GM13977 (cell line): ENCODE measurements around the gene PSMD11.
A peak's percentile ranks its signal among the peaks of the same experiment; 100 is the strongest.
"Not testable (repeated sequence)": the region's sequence is repeated elsewhere in the genome, so short reads cannot be mapped to it uniquely, and the experiment has no call there.

Source experiments
- DNase-seq: peaks from one replicate; pipeline ENCODE4 v3.0.0; 2012; ENCODE audit warnings: low spot score
- in situ Hi-C: fragments of 300-500 bp; cut with MboI; formaldehyde crosslinking; loops from one replicate; pipeline ENCODE4 v1.12.0; 2022; ENCODE audit warnings: low sequenced_read_pairs, low pct_unique_long_range_greater_than_20kb, mixed read lengths, inconsistent platforms; ENCODE audit not compliant: unreplicated experiment
- TF ChIP-seq, protein P1 (sequence below): IDR thresholded peaks from 2 replicates; pipeline ENCODE4 v1.5.1; 2012; ENCODE audit warnings: mild to moderate bottlenecking, control low read depth; ENCODE audit not compliant: insufficient read depth; ENCODE audit errors: extremely low read depth, missing control alignments

PSMD11 gene

DNA sequence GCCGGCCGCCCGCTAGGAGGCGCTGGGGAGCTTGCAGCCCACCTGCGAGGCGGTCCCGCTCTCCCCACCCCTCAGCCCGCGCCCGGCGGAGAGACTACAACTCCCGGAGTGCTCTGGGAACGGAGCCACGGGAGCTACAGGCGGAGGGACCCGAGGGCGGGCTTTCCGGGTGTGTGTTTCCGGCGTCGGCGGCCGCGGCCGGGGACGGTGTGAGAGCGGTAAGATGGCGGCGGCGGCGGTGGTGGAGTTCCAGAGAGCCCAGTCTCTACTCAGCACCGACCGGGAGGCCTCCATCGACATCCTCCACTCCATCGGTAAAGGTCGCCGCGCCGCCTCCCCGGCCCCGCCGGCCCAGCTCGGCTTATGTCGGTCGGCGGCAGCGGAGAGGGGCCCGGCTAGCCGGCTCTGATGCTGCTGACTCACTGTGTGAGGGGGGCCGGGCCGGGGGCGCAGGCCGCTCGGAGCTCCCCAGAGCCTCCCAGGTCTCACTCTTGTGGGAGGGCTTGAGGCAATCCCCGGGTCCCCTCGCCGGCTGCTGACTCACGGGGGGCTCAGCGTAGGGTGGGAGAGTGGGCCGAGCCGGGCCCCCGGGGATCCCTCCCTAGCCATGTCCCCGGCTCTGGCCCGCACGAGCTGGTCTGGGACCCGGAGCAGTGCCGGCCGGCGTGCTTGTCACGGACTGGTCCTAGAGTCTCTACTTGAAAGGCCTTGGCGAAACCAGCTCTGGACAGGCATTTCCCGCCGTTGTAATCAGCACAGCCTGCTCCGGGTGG is at the start of gene PSMD11:
Gene PSMD11 (plus strand): TSS at position 210 of the 773 bp plus-strand sequence. CDS start 14 bp downstream, at position 224.
- TF ChIP-seq, protein P1, sequence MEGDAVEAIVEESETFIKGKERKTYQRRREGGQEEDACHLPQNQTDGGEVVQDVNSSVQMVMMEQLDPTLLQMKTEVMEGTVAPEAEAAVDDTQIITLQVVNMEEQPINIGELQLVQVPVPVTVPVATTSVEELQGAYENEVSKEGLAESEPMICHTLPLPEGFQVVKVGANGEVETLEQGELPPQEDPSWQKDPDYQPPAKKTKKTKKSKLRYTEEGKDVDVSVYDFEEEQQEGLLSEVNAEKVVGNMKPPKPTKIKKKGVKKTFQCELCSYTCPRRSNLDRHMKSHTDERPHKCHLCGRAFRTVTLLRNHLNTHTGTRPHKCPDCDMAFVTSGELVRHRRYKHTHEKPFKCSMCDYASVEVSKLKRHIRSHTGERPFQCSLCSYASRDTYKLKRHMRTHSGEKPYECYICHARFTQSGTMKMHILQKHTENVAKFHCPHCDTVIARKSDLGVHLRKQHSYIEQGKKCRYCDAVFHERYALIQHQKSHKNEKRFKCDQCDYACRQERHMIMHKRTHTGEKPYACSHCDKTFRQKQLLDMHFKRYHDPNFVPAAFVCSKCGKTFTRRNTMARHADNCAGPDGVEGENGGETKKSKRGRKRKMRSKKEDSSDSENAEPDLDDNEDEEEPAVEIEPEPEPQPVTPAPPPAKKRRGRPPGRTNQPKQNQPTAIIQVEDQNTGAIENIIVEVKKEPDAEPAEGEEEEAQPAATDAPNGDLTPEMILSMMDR, result peak; percentile 94
- in situ Hi-C loops, result no loop called here
- peak; percentile 98 for DNase-seq

DNA sequence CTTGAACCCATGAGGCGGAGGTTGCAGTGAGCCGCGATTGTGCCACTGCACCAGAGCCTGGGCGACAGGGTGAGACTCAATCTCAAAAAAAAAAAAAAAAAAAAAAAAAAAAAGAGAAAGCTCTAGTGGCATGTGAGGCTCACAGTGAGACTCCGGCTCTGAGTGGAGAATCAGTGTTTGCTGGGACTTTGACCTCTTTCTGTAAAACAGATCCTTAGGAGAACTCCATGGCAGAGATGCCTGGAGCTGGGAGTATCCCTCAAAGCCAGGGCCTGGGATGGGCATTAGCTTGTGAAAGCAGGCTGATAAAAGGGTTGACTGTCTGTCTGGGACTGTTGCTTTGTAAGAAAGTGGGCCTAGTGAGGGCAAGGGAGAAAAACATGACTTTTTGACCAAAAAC is 48.0 kb upstream of the PSMD11 start:
- TF ChIP-seq, protein P1, result no peak
- DNase-seq, result no peak
- in situ Hi-C loops, result no loop called here

DNA sequence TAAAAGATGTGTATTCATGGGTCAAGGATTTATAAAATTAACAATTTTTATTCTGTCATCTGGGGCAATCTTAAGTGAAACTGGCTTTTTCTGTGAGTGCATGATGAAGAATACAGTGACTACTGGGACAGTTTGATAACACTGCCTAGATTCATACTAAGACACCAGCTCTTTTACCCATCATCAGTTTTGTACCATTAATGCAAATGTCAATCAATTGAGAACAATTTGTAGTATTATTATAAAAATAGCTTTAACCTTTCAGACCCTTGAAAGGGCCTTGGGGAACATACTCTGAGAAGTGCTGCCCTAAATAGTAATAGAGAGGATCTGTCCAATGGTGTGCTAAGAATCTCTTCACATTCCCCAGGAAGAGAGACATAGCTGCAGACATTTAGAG is 45.4 kb upstream of the PSMD11 start:
- no peak for DNase-seq
- TF ChIP-seq, protein P1, result no peak
- in situ Hi-C loops, result no loop called here

DNA sequence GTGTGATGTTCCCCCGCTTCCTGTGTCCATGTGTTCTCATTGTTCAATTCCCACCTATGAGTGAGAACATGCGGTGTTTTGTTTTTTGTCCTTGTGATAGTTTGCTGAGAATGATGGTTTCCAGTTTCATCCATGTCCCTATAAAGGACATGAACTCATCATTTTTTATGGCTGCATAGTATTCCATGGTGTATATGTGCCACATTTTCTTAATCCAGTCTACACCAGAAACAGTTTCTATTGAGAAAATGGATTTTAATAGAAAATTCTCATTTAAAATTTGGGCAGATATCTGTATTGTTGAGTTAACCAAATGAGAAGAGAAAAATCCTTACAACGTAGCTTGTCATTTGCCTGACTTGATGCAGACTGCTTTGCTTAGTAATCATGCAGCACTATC is 34.2 kb upstream of the PSMD11 start:
- in situ Hi-C loops, result not testable (repeated sequence)

DNA sequence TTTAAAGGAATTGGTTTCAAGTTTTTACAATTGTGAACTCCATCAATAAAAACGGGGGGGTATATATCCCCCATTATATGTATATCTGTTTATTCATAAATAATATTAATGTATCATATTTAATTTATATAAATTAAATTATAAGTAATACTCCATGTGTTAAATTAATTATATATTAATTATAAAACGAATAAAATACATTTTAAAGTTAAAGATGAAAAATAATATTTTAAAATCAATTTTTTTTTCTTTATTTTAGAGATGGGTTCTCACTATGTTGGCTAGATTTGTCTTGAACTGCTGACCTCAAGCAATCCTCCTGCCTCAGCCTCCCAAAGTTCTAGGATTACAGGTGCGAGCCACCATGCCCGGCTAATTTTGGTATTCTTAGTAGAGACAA is 17.4 kb upstream of the PSMD11 start:
- TF ChIP-seq, protein P1, result no peak
- in situ Hi-C loops, result no loop called here
- DNase-seq, result no peak

More for the DNA sequence above, 34.2 kb upstream of the PSMD11 start:
- DNase-seq, result not testable (repeated sequence)

DNA sequence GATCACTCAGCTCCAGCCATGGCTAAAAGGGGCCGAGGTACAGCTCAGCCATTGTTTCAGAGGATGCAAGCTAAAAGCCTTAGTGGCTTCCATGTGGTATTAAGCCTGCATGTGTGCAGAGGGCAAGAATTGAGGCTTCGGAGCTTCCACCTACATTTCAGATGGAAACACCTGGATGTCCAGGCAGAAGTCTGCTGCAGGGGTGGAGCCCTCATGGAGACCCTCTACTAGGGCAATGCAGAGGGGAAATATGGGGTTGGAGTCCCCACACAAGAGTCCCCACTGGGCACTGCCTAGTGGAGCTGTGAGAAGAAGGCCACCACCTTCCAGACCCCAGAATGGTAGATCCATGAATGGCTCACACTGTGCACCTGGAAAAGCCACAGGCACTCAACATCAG is 14.7 kb upstream of the PSMD11 start:
- TF ChIP-seq, protein P1, result no peak
- in situ Hi-C loops, result no loop called here
- no peak for DNase-seq

DNA sequence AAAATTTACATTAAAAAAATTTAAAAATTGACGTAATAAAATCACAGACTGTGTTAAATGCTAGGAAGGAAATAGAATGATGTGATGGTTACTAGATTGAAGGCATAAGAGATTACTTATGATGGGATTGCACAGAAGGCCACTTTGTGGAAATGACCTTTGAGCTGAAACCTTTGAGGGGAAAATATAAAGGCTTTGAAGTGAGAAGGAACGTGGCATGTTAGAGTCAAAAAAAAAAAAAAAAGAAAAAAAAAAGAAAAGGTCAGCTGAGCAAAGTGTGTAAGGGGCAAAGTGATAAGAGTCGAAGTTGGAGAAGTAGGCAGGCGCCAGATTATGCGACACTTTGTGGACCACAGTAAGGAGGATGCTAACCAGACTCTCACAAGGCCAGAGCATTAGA is 3.6 kb upstream of the PSMD11 start:
- in situ Hi-C loops, result no loop called here
- TF ChIP-seq, protein P1, result no peak
- DNase-seq, result no peak
